GM21367 (cell line): Measurements from ENCODE around the gene APBA2.
"Not testable (repeated sequence)": the region's sequence is repeated elsewhere in the genome, so short reads cannot be mapped to it uniquely, and the experiment has no call there.

Experiments used
- ATAC-seq: cut with Tn5 transposase; IDR thresholded peaks from one replicate; pipeline ENCODE4 v1.9.1; 2021; ENCODE audit not compliant: unreplicated experiment

The APBA2 gene

GRCh38 chr15:29097971-29098370 is 212.2 kb downstream of the APBA2 start:
- ATAC-seq: no peak

DNA sequence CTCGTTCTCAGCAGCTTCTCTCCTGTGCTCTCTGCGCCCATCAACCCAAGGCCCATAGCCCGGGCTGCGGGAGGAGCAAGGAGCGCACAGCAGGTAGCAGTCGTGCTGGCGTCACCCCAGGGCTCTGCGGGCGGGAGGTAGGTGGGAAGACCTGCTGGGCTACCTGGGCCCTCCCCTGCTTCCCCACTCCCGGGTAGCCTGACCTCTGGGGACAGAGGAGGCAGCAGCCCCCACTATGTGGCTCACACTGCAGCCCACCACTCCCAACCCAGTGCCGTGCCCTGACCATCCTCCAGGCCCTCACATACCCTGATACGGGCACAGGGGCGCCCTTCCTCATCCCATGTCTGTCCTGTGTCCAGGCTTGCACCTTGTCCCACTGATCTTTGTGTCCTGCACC is 212.9 kb downstream of the APBA2 start:
- no peak for ATAC-seq

DNA sequence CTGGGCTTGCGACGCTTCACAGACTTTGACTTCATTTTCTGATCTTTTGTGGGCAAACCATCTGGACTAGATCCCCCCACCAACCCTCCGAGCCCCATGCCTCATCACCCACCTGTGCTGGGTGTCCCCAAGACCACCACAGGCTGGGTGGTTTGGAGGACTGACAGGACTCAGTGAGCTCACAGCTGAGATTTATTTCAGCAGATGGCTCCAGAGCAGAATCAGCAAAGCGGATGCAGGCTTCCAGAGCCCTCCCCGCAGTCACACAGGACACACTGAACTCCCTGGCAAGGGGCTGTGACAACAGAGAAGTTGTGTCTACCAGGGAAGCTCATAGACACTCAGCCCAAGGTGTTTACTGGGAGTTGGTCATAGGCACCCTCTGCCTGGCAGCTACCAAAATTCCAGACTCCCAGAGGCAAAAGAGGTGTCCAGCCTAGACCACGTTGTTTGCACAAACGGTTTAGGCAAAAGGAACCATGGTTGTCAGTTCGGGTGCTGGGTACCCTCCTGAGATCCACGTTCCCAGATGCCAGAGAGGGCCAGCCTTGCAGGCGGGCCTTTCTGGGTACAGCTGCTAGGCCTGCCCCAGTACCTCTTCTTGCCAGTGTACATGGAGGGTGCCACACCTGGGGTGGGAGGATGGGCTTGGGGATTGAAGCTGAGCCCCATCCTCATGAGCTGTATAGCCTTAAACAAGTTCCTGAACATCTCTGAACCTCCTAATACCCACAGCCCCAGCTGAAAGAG is 213.5 kb downstream of the APBA2 start:
- ATAC-seq: no peak

GRCh38 chr15:29100486-29101000 is 214.8 kb downstream of the APBA2 start:
- ATAC-seq: no peak

DNA sequence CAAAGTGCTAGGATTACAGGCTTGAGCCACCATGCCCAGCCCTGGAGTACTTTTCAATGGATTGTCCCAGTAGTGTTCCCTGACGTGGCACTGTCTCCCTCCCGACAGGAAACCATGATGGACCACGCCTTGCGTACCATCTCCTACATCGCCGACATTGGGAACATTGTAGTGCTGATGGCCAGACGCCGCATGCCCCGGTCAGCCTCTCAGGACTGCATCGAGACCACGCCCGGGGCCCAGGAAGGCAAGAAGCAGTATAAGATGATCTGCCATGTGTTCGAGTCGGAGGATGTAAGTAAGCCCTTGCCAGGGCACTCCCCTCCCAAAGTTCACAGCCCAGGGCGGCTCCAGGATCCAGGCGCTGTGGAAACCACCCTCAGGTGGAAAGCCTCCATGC is 215.7 kb downstream of the APBA2 start:
- ATAC-seq: no peak

DNA sequence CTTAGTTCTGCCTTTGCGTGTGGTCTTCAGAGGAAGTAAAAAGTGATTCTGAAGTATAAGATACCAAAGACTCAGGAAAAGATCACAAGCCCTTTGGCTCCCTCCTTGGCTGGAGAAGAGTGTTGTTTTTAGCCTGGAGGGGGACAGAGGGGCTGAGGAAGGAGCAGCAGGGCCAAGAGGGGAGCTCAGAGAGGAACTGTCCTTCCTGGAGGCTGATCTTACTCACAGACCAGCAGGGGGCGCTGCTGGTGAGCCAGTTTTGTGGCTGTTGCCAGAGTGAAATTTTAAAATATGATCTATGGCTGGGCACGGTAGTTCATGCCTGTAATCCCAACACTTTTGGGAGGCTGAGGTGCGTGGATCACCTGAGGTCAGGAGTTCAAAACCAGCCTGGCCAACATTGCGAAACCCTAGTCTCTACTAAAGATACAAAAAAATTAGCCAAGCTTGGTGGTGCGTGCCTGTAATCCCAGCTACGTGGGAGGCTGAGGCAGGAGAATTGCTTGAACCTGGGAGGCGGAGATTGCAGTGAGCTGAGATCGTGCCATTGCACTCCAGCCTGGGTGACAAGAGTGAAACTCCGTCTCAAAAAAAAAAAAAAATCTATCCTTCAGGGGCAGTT is 216.5 kb downstream of the APBA2 start:
- not testable (repeated sequence) for ATAC-seq

GRCh38 chr15:29102911-29103823 is 217.4 kb downstream of the APBA2 start:
- ATAC-seq: no peak

DNA sequence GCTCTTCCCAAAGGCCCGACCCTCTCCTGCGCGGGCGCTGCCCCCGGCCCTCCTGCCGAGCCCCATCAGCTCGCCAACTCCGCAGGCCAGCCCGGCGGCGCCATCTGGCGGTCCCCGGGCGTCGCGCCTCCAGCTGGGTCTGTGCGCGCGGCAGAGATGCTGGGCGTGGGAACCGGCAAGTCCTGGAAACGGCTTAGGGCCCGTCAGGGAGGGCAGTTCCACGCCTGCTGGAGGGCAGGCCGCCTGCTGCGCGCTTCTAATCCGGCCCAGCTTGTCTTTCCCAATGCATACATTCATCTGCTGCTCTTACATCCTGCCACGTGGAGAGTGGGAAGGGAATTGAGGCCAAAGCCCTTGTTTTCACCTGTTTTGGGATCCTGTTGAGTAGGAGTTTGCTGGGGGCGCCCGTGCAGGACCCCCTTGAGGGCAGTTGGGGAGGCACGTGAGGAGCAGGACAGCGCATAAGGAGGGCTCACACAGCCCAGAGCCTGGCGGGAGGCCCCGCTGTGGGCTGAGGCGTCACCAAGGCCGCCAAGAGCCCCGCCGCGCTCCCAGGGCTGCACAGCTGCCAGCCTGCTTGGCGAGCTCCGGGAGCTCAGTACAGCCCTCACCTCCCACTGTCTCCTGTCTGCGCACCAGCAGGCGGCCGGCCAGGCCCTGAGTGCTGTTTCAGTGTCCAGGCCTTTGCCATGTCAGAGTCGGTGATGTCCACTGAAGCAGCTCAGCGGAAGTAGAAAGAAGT is 218.2 kb downstream of the APBA2 start:
- ATAC-seq: peak; percentile 74

GRCh38 chr15:29104566-29104880 is 218.7 kb downstream of the APBA2 start:
- no peak for ATAC-seq

DNA sequence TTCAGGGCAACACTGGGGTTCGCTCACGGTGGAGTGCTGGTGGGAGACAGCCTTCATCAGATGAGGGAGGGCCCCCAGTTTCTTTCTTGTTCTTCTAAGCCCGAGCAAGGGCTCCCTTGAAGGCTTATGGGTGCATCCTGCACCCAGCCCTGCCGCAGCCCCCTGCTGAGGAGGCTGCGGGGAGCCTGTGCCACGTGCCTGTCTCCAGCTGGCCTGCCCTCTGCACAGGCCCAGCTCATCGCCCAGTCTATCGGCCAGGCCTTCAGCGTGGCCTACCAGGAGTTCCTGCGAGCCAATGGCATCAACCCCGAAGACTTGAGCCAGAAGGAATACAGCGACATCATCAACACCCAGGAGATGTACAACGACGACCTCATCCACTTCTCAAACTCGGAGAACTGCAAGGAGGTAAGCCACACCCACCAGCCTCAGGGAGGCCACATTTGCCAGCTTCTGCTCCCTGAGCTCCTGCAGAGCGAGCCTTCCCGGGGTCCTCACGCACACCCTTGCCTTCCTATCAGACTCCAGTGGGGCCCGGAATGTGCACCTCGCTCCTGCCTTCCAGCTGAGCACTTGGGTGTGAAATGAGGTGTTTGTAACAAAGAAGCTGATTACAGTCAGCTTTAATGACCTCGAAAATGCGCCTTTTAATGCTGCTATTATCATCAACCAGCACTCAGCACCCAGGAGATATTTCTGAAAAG is 219.5 kb downstream of the APBA2 start:
- no peak for ATAC-seq

DNA sequence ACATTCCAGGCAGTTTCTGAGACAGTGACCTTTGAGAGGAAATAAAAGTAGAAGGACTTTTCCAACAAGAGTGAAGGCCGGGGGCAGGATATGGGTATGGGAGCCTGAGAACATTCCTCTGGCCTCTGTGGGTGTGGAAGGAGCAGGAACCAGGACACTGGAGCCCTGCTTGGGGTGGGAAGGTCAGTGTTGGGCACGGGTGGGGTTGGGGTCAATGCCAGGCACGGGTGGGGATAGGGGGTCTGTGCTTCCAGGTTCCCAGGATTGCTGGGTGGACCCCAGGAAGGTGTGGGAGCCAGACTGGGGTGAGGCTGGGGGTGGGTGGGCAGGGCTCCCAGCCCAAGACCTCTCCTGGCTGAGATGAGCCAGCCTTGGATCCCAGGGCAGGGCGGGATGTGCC is 220.3 kb downstream of the APBA2 start:
- no peak for ATAC-seq

- ATAC-seq: no peak
Measured at GRCh38 chr15:29106551-29107290, 220.9 kb downstream of the APBA2 start.

DNA sequence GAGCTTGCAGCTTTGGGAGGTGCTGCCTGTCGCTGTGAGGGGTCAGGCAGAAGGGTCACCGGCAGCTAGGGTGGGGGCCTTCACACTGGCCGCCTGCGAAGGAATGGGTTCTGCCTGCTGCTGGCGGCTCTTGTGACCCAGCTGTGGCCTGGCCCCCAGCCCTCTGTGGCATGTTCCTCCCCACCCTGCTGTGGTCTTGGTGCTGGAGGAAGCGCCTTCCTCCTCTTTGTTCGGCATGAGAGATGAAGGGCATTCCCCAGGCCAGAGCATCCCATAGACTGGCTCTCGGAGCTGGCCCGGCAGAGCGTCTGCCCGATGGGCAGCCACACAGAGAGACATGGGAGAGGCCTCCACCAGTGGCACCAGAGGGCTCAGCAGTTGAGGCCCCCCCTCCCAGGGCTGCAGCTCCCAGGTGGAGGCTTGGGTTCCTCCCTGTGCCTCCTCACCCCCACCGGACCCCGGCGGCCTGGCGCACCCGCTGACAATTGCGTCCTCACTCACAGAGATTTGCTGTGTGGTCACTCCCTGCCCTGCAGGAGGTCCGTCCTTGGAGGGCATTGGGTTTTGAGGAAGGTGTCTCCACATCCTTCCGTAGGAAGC is 221.6 kb downstream of the APBA2 start:
- ATAC-seq: no peak

DNA sequence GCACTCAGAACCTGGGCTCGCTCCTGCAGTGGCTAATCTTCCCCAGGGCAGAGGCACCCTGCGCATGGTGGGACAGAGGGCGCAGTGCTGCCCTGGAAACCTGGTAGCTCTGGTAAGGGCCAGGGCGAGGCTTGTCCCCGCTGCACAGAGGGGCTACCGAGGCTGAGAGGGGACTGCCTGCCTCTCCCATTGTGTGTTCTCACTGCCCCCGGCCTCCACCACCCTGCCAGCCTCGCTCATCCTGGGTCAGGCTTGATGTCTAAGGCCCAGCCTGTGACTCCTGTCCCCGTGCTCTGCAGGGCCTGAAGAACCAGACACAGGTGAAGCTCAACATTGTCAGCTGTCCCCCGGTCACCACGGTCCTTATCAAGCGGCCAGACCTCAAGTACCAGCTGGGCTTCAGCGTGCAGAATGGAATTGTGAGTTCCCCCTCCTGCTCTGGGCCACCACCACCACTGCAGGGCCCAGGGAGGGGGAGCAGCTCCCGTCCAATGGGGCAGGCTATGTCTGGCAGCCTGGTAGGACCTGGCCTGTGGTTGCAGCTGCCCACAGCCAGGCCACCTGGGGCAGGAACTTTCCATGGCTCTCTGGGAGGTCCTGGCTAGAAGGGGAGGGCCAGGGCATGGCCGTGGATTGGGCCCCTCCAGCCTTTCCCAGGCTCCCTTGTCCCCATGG is 222.3 kb downstream of the APBA2 start:
- ATAC-seq: no peak

- ATAC-seq: no peak
Measured at GRCh38 chr15:29109762-29110161, 224.0 kb downstream of the APBA2 start.

DNA sequence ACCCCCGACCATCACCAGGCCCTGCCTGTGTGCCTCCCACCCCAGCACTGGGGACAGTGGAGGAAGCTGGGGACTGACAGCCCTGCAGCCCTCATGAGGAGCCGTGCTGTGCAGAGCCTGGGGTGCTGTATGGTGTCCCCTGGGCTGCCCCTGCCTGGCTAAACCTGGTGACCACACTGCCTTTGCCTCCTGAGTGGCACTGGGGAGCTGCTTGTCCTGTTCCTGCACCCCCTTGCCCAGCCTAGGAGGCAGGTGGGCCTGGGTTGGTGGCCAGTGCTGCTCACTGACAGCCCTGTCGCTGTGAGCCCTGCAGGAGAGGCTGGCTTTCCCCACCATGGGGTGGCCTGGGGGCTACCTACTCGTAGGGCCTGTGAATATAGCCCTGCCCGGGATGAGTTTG is 224.4 kb downstream of the APBA2 start:
- ATAC-seq: no peak

DNA sequence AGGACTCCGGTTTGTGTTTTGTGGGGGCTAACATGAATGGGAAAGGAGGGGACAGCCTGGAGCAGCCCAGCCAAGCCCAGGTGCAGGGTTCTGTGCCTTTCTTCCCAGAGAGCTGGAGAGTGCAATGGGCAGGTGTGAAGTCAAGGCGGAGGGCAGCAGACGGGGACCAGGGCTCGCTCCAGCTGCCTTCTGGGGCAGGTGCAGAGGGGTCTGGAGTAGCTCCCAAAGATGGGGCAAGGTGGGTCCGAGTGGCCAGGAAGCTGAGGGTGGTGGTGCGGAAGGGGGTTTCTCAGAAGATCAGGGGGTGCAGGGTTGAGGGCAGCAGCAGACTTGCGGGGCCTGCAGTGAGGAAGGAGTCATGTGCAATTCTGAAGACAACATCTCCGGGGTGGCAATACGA is 225.0 kb downstream of the APBA2 start:
- ATAC-seq: no peak

- ATAC-seq: no peak
Measured at GRCh38 chr15:29111705-29112281, 226.0 kb downstream of the APBA2 start.
